A673 (cell line): ENCODE data around the gene DNAH14. TPM values are rescaled to one million over a fixed set of nuclear protein-coding genes. Genes with fewer than 3 reads are reported as not detected.

Source experiments
- BruUV-seq: library from RNA; stranded (reverse); fragments of 400-500 nt; replicated peaks from 2 replicates; lab custom pipeline; 2021; lab: Mats Ljungman, UMichigan
- CTCF ChIA-PET: fragments of 300-600 bp; sonication (Branson Sonifier 250); formaldehyde crosslinking; loops from one replicate; lab custom pipeline; 2022; ENCODE audit warnings: antibody characterized with exemption; lab: Charles Lee
- POLR2A ChIA-PET: fragments of 300-600 bp; sonication (Branson Sonifier 250); formaldehyde crosslinking; loops from one replicate; lab custom pipeline; 2022; ENCODE audit warnings: antibody characterized with exemption; ENCODE audit not compliant: low non-redundant PET; lab: Charles Lee
- DNase-seq: peaks from one replicate; pipeline ENCODE4 v3.0.0-alpha.2; 2015; ENCODE audit warnings: low spot score
- H3K27ac ChIP-seq: fragments of 200-600 bp; sonication (generic); 2 replicates; pipeline ENCODE4 v1.5.1; 2016; ENCODE audit warnings: mixed run types, low read depth, mild to moderate bottlenecking, mixed read lengths, antibody characterized with exemption, low read length; ENCODE audit not compliant: poor library complexity, severe bottlenecking
- H3K27me3 ChIP-seq: fragments of 200-600 bp; sonication (generic); replicated peaks from 2 replicates; pipeline ENCODE4 v1.6.1; 2017; ENCODE audit warnings: mixed run types, low read depth, mild to moderate bottlenecking, mixed read lengths, antibody characterized with exemption, low read length; ENCODE audit not compliant: insufficient read depth, poor library complexity
- H3K36me3 ChIP-seq: fragments of 200-600 bp; sonication (generic); 2 replicates; pipeline ENCODE4 v1.6.1; 2016; ENCODE audit warnings: mixed run types, mild to moderate bottlenecking, mixed read lengths, antibody characterized with exemption, low read length; ENCODE audit not compliant: insufficient read depth, poor library complexity, severe bottlenecking
- H3K4me1 ChIP-seq: fragments of 200-600 bp; sonication (generic); 2 replicates; pipeline ENCODE4 v1.6.1; 2017; ENCODE audit warnings: mixed run types, mild to moderate bottlenecking, mixed read lengths, antibody characterized with exemption, low read length; ENCODE audit not compliant: insufficient read depth, poor library complexity, severe bottlenecking
- H3K4me3 ChIP-seq: fragments of 200-600 bp; sonication (generic); 2 replicates; pipeline ENCODE4 v1.5.1; 2016; ENCODE audit warnings: low read depth, mixed run types, mild to moderate bottlenecking, mixed read lengths, low read length; ENCODE audit not compliant: poor library complexity, severe bottlenecking
- H3K9me3 ChIP-seq: fragments of 200-600 bp; sonication (generic); 2 replicates; pipeline ENCODE4 v1.6.1; 2016; ENCODE audit warnings: mixed run types, low read depth, mild to moderate bottlenecking, mixed read lengths, antibody characterized with exemption, low read length; ENCODE audit not compliant: poor library complexity, severe bottlenecking
- CTCF ChIP-seq: fragments of 300-800, 200-600 bp; sonication (generic); conservative IDR thresholded peaks from 2 replicates; pipeline ENCODE4 v1.5.1; 2017; ENCODE audit warnings: low read depth, mild to moderate bottlenecking, antibody characterized with exemption, low read length, moderate library complexity, mixed read lengths
- EZH2 ChIP-seq: fragments of 200-600 bp; sonication (generic); IDR thresholded peaks from 2 replicates; pipeline ENCODE4 v1.6.1; 2017; ENCODE audit warnings: borderline replicate concordance, low read depth, mild to moderate bottlenecking, mixed read lengths, antibody characterized with exemption, low read length; ENCODE audit not compliant: poor library complexity, severe bottlenecking
- intact Hi-C: fragments of 100-400 bp; cut with micrococcal nuclease; formaldehyde crosslinking; loops from one replicate; pipeline ENCODE4 v1.10.0; 2022; ENCODE audit not compliant: unreplicated experiment
- total RNA-seq: library from RNA; stranded (reverse); gene quantifications from 2 replicates; pipeline ENCODE4 v1.2.3, GENCODE V29; 2021

Gene DNAH14
- total RNA-seq, 1 experiment from 2014 or later: 9.9 TPM

- H3K27me3 ChIP-seq: peaks cover 8% of the 10 kb centered on the region
- ChIA-PET POLR2A (no interaction called here), CTCF (no interaction called here)
- intact Hi-C loops: no loop called here
- no peak overlapping the region for H3K4me3 ChIP-seq
- no peaks in the 10 kb centered on the region for H3K4me1 ChIP-seq
- H3K9me3 ChIP-seq: peaks cover 5% of the 10 kb centered on the region
- H3K27ac ChIP-seq: no peak overlapping the region
- H3K36me3 ChIP-seq: no peaks in the 10 kb centered on the region
- BruUV-seq: no TSS peak
- no peak for DNase-seq
- no peak for TF ChIP-seq CTCF
- TF ChIP-seq EZH2: no peak
Observed at GRCh38 chr1:225290244-225290643, 360.8 kb downstream of the DNAH14 start.

DNA sequence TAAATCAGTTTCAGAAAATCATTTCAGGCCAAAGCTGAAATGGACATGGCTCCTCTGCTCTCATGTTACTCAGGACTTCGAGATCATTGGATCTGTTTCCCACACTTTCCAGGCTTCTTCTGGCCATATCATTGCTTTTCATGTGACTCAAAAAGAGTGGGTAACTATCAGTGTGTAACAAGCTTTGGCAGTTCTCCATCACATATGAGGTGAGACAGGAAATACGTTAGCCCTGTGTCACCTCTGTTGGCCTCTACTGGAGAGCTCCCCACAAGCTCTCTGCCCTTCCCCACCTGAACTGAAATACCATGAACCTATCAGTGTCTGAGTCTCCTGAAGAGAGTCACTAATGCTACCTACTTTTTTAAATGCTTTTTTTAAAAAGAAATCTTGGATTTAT, 370.1 kb downstream of the DNAH14 start:
- H3K9me3 ChIP-seq: no peaks in the 10 kb centered on the region
- no TSS peak for BruUV-seq
- no peak overlapping the region for H3K4me3 ChIP-seq
- ChIA-PET CTCF (no interaction called here), POLR2A (no interaction called here)
- H3K4me1 ChIP-seq: no peaks in the 10 kb centered on the region
- intact Hi-C loops: no loop called here
- H3K27me3 ChIP-seq: no peaks in the 10 kb centered on the region
- TF ChIP-seq CTCF (no peak), EZH2 (no peak)
- H3K27ac ChIP-seq: no peak overlapping the region
- no peak for DNase-seq
- no peaks in the 10 kb centered on the region for H3K36me3 ChIP-seq

DNA sequence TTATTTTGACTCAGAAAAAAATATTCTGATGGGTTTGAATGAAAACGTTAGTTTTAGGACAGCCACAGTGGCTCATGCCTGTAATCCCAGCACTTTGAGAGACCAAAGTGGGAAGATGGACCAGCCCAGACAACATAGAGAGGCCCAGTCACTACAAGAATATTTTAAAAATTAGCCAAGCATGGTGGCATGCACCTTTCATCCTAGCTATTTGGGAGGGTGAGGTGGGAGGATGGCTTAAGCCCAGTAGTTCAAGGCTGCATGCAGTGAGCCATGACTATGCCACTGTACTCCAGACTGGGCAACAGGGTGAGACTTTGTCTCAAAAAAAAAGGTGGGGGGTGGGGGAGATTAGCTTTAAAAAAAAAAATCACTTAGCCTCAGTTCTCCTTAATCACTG, 370.9 kb downstream of the DNAH14 start:
- intact Hi-C loops: no loop called here
- H3K27ac ChIP-seq: no peak overlapping the region
- no peaks in the 10 kb centered on the region for H3K9me3 ChIP-seq
- no peaks in the 10 kb centered on the region for H3K27me3 ChIP-seq
- BruUV-seq: no TSS peak
- POLR2A ChIA-PET: no interaction called here
- no peak for TF ChIP-seq CTCF
- H3K4me1 ChIP-seq: no peaks in the 10 kb centered on the region
- H3K4me3 ChIP-seq: no peak overlapping the region
- H3K36me3 ChIP-seq: no peaks in the 10 kb centered on the region
- no peak for DNase-seq
- CTCF ChIA-PET: no interaction called here
